Glutamatergic neuron (in vitro differentiated cells): Measurements from ENCODE around the gene ACVR2B. TPM values are rescaled to one million over a fixed set of nuclear protein-coding genes. Genes with fewer than 3 reads are reported as not detected.

Experiments used
- DNase-seq: peaks from one replicate; pipeline ENCODE4 v3.0.0; 2022
- H3K27ac Mint-ChIP-seq: one replicate; pipeline ENCODE4 v1.8.0; 2020; ENCODE audit warnings: mild to moderate bottlenecking, mixed read lengths, inconsistent platforms; ENCODE audit not compliant: unreplicated experiment
- H3K27me3 Mint-ChIP-seq: one replicate; pipeline ENCODE4 v1.8.0; 2020; ENCODE audit warnings: mild to moderate bottlenecking, moderate library complexity, mixed read lengths, inconsistent platforms; ENCODE audit not compliant: unreplicated experiment
- H3K36me3 Mint-ChIP-seq: one replicate; pipeline ENCODE4 v1.8.0; 2020; ENCODE audit warnings: mild to moderate bottlenecking, mixed read lengths, inconsistent platforms; ENCODE audit not compliant: unreplicated experiment
- H3K4me1 Mint-ChIP-seq: one replicate; pipeline ENCODE4 v1.8.0; 2020; ENCODE audit warnings: mild to moderate bottlenecking, low read depth, mixed read lengths, inconsistent platforms; ENCODE audit not compliant: unreplicated experiment
- H3K4me3 Mint-ChIP-seq: one replicate; pipeline ENCODE4 v1.8.0; 2020; ENCODE audit warnings: mild to moderate bottlenecking, mixed read lengths, inconsistent platforms; ENCODE audit not compliant: unreplicated experiment
- H3K9me3 Mint-ChIP-seq: one replicate; pipeline ENCODE4 v1.8.0; 2020; ENCODE audit warnings: mild to moderate bottlenecking, moderate library complexity, mixed read lengths, inconsistent platforms; ENCODE audit not compliant: unreplicated experiment
- total RNA-seq: library from RNA; stranded (reverse); fragmentation: NEBNext Ultra II Directional; extraction: Animal tissue kit (Norgen Biotek cat#: 25700); gene quantifications from one replicate; pipeline ENCODE4 v1.2.1, GENCODE V29; 2021; ENCODE audit not compliant: unreplicated experiment
- TF ChIP-seq, protein P1 (sequence below): fragments of 200-600 bp; sonication (generic); IDR thresholded peaks from one replicate; pipeline ENCODE4 v1.5.0; 2021; ENCODE audit not compliant: partially characterized antibody, unreplicated experiment

ACVR2B gene
- total RNA-seq, 1 donor from 2014 or later, result 122 TPM

DNA sequence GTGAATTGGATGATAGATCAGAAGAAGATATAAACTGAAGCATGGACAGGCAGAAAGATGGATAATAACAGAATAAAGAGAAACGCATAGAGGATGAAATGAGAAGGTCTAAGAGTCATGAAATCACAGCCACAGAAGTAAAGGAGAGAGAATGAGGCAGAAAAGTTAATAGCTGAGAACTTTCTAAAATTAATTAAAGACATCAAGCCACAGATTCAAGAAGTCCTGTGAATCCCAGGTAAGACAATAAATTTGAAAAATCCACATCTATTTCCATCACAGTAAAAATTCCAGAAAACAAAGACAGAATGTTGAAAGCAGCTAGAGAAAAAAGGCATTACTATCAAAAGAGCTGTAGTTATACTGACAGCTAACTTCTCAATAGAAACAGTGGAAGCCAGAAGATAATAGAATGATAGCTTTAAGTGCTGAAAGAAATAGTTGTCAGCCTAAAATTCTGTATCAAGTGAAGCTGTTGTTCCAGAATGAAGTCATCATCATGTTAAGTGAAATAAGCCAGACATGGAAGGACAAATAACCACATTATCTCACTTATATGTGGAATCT, 12.0 kb downstream of the ACVR2B start:
- DNase-seq, result no peak
- peaks cover 7% of the 10 kb centered on the region for H3K4me1 Mint-ChIP-seq
- peaks cover 11% of the 10 kb centered on the region for H3K9me3 Mint-ChIP-seq
- H3K4me3 Mint-ChIP-seq, result no peak overlapping the region
- TF ChIP-seq, protein P1, sequence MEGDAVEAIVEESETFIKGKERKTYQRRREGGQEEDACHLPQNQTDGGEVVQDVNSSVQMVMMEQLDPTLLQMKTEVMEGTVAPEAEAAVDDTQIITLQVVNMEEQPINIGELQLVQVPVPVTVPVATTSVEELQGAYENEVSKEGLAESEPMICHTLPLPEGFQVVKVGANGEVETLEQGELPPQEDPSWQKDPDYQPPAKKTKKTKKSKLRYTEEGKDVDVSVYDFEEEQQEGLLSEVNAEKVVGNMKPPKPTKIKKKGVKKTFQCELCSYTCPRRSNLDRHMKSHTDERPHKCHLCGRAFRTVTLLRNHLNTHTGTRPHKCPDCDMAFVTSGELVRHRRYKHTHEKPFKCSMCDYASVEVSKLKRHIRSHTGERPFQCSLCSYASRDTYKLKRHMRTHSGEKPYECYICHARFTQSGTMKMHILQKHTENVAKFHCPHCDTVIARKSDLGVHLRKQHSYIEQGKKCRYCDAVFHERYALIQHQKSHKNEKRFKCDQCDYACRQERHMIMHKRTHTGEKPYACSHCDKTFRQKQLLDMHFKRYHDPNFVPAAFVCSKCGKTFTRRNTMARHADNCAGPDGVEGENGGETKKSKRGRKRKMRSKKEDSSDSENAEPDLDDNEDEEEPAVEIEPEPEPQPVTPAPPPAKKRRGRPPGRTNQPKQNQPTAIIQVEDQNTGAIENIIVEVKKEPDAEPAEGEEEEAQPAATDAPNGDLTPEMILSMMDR, result no peak
- H3K36me3 Mint-ChIP-seq, result peaks cover 33% of the 10 kb centered on the region
- no peak overlapping the region for H3K27ac Mint-ChIP-seq
- H3K27me3 Mint-ChIP-seq, result peaks cover 4% of the 10 kb centered on the region

DNA sequence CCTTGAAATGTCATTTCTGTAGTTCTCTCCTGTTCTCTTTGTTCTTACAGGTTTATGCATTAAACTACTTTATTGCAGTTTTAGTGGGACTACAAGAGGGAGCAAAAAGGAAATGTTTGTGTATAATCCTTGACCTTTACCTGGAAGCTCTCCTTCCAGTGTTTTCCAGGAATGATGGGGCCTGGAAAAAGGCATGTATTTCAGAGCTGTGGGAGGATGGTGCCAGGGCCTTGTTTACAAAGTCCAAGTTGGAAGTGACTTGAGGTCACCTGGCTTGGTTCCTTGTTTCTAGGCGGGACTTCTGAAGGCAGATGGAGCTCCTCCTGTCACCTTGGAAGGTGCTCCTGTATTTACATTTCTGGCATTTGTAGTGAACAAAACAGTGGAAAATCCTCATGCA, 15.1 kb downstream of the ACVR2B start:
- Mint-ChIP-seq H3K4me3 (no peak overlapping the region), H3K4me1 (peaks cover 8% of the 10 kb centered on the region), H3K27ac (no peak overlapping the region), H3K27me3 (peaks cover 6% of the 10 kb centered on the region), H3K9me3 (peaks cover 13% of the 10 kb centered on the region), H3K36me3 (peaks cover 35% of the 10 kb centered on the region)
- DNase-seq, result no peak
- TF ChIP-seq, protein P1, result no peak

DNA sequence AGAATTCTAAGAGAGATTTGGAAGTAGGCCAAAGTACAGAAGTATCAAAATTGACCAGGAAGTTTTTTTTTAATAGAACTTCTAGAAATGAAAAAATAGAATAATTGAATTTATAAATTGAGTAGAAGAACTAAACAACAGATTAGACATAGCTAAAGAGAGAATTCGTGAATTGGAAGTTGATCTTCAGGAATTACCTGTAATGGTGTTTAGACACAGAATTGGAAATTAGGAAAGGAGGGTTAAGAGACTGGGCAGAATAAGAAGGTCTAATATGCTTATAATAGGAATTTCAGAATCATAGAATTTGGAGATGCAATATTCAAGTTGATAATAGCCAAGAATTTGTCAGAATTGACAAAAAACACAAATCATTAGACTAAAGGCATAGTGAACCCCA, 16.2 kb downstream of the ACVR2B start:
- TF ChIP-seq, protein P1, result no peak
- Mint-ChIP-seq H3K9me3 (peaks cover 13% of the 10 kb centered on the region), H3K4me1 (peaks cover 10% of the 10 kb centered on the region), H3K36me3 (peaks cover 40% of the 10 kb centered on the region), H3K27ac (no peak overlapping the region), H3K4me3 (no peak overlapping the region), H3K27me3 (peaks cover 9% of the 10 kb centered on the region)
- no peak for DNase-seq

DNA sequence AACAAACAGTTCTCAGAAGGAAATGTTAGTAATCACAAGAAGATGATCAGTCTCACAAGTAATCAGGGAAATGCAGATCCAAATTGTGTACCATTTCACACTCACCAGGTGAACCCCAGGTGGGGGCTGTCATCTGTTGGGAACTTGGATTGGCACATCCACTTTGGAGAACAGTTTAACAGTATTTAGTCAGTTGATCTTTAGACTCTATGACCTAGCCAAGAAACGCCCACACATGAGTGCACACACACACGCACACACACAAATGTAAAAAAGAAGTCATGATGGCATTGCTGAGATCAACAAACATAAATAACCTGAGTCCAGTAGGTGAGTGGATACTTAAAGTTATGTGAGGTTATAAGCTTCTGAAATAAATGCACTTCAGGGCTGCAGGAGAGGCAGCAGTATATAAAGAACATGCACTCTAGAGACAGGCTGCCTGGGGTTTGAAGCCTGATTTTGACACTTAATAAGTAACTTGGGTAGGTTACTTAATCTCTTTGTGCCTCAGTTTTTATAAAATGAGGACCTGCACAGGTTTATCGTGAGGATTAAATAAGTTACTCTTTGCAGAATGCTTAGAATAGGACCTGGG, 17.7 kb downstream of the ACVR2B start:
- no peak for DNase-seq
- Mint-ChIP-seq H3K36me3 (peaks cover 31% of the 10 kb centered on the region), H3K27ac (no peak overlapping the region), H3K27me3 (peaks cover 9% of the 10 kb centered on the region), H3K9me3 (peaks cover 13% of the 10 kb centered on the region), H3K4me3 (no peak overlapping the region), H3K4me1 (peaks cover 19% of the 10 kb centered on the region)
- TF ChIP-seq, protein P1, result no peak

DNA sequence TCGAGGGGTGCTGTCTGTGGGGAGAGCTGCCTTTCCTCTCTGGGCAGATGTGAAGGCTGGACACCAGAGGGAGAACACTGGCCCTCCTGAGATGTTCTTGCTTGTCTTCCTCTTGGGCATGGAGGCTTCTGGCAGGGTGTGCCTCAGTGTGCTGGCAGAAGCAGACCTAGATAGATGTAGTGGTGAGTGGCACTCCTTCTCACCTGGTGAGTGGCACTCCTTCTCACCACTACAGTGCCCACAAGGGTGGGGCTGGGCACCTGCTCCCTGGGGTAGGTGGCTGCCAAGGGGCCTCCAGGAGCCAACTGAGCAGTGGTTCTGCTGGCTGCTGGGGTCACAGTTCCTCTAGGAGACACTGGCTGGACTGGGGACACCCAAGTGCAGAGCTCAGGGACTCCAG, 18.7 kb downstream of the ACVR2B start:
- Mint-ChIP-seq H3K4me1 (peaks cover 23% of the 10 kb centered on the region), H3K9me3 (peaks cover 7% of the 10 kb centered on the region), H3K36me3 (peaks cover 27% of the 10 kb centered on the region), H3K27ac (no peak overlapping the region), H3K27me3 (peaks cover 9% of the 10 kb centered on the region), H3K4me3 (no peak overlapping the region)
- no peak for DNase-seq
- TF ChIP-seq, protein P1, result no peak
